Panc1 (cell line): ENCODE measurements around the gene PRSS50. TPM values are rescaled to one million over a fixed set of nuclear protein-coding genes. Genes with fewer than 3 reads are reported as not detected.

Experiments used
- ATAC-seq: fragments of 200-7000 bp; cut with Tn5 transposase; 2 replicates; pipeline ENCODE4 v1.9.1; 2020; ENCODE audit warnings: mild to moderate bottlenecking, moderate library complexity
- BruUV-seq: library from RNA; stranded (reverse); fragments of 400-500 nt; replicated peaks from 2 replicates; lab custom pipeline; 2021; lab: Mats Ljungman, UMichigan
- CTCF ChIA-PET: fragments of 300-600 bp; sonication (Branson Sonifier 250); formaldehyde crosslinking; loops from one replicate; lab custom pipeline; 2022; ENCODE audit warnings: antibody characterized with exemption; lab: Charles Lee
- POLR2A ChIA-PET: fragments of 300-600 bp; sonication (Branson Sonifier 250); formaldehyde crosslinking; loops from one replicate; lab custom pipeline; 2022; ENCODE audit warnings: antibody characterized with exemption; lab: Charles Lee
- DNase-seq: peaks from one replicate; pipeline ENCODE4 v3.0.0-alpha.2; 2010; ENCODE audit warnings: low read depth, low spot score
- H3K27ac ChIP-seq: 2 replicates; pipeline ENCODE4 v1.5.1; 2011; ENCODE audit warnings: mild to moderate bottlenecking, low read length, inconsistent platforms
- H3K27me3 ChIP-seq: fragments of 200-500 bp; sonication (Bioruptor generic); 2 replicates; pipeline ENCODE4 v1.6.0; 2014; ENCODE audit warnings: low read length, inconsistent platforms; ENCODE audit not compliant: control insufficient read depth, insufficient read depth
- H3K36me3 ChIP-seq: fragments of 200-500 bp; sonication (Bioruptor generic); 2 replicates; pipeline ENCODE4 v1.5.1; 2014; ENCODE audit warnings: inconsistent platforms, mild to moderate bottlenecking, low read length, moderate library complexity; ENCODE audit not compliant: control insufficient read depth, insufficient read depth
- H3K4me1 ChIP-seq: 2 replicates; pipeline ENCODE4 v1.5.1; 2011; ENCODE audit warnings: inconsistent platforms, mild to moderate bottlenecking, low read length, moderate library complexity; ENCODE audit not compliant: control insufficient read depth, insufficient read depth
- H3K4me3 ChIP-seq, 2 experiments: 2 replicates each; pipeline ENCODE4 v1.5.1; 2011 to 2012; ENCODE audit warnings: low read depth in 2 of 2, low read length in 2 of 2, mild to moderate bottlenecking in 2 of 2, inconsistent platforms in 1 of 2, moderate library complexity in 1 of 2
- H3K9me3 ChIP-seq: fragments of 200-500 bp; sonication (Bioruptor generic); 2 replicates; pipeline ENCODE4 v1.5.1; 2014; ENCODE audit warnings: low read depth, mild to moderate bottlenecking, inconsistent platforms, low read length, moderate library complexity; ENCODE audit not compliant: control insufficient read depth, insufficient read depth
- CTCF ChIP-seq: fragments of 450-650 bp; IDR thresholded peaks from 2 replicates; pipeline ENCODE4 v1.5.1; 2017; ENCODE audit warnings: mild to moderate bottlenecking
- POLR2AphosphoS5 ChIP-seq: IDR thresholded peaks from 2 replicates; pipeline ENCODE4 v1.6.1; 2012; ENCODE audit warnings: mild to moderate bottlenecking, low read depth, low read length, moderate library complexity
- REST ChIP-seq, 2 experiments: IDR thresholded peaks; 2 replicates each; pipeline ENCODE4 v1.6.1; 2011 to 2012; ENCODE audit warnings: low read depth in 2 of 2, control low read depth in 1 of 2, low read length in 1 of 2, mild to moderate bottlenecking in 1 of 2, moderate library complexity in 1 of 2; ENCODE audit not compliant: insufficient read depth in 1 of 2
- SIN3A ChIP-seq: IDR thresholded peaks from 2 replicates; pipeline ENCODE4 v1.6.1; 2012; ENCODE audit warnings: low read depth, mild to moderate bottlenecking, low read length, moderate library complexity, borderline replicate concordance; ENCODE audit not compliant: insufficient read depth
- TCF7L2 ChIP-seq: IDR thresholded peaks from 2 replicates; pipeline ENCODE4 v1.6.1; 2011; ENCODE audit warnings: mild to moderate bottlenecking, low read depth, low read length, inconsistent platforms
- in situ Hi-C: cut with HindIII; loops from 2 replicates; pipeline ENCODE4 v1.10.0; 2016; ENCODE audit warnings: low sequenced_read_pairs, low pct_unique_long_range_greater_than_20kb
- intact Hi-C: fragments of 100-400 bp; cut with micrococcal nuclease; formaldehyde crosslinking; loops from one replicate; pipeline ENCODE4 v1.10.0; 2022; ENCODE audit not compliant: unreplicated experiment
- total RNA-seq: library from RNA; stranded (reverse); gene quantifications from one replicate; pipeline ENCODE4 v1.2.1, GENCODE V29; 2021; ENCODE audit not compliant: unreplicated experiment

The PRSS50 gene
- total RNA-seq, 1 experiment from 2014 or later, result 0.13 TPM

- ChIA-PET POLR2A (no interaction called here), CTCF (no interaction called here)
- Histone ChIP-seq H3K9me3 (no peaks in the 10 kb centered on the region), H3K27ac (no peak overlapping the region), H3K4me3 (no peak overlapping the region), H3K36me3 (no peaks in the 10 kb centered on the region), H3K27me3 (no peaks in the 10 kb centered on the region), H3K4me1 (no peaks in the 10 kb centered on the region)
- no TSS peak for BruUV-seq
- ATAC-seq (no peak), DNase-seq (no peak)
- TF ChIP-seq SIN3A (no peak), REST (IDR thresholded peaks at IDR 0.05; ENCODE audit: insufficient read depth in 1 of 2, low read depth in 2 of 2, low read length in 1 of 2) (no peak), POLR2AphosphoS5 (no peak), CTCF (no peak), TCF7L2 (no peak)
- in situ Hi-C loops, result no loop called here
- intact Hi-C loops, result no loop called here
Observed at GRCh38 chr3:46700772-46701171, 16.9 kb downstream of the PRSS50 start.

GRCh38 chr3:46699676-46700523, 17.8 kb downstream of the PRSS50 start:
- intact Hi-C loops, result no loop called here

More at GRCh38 chr3:46699676-46700523, 17.8 kb downstream of the PRSS50 start:
- CTCF ChIA-PET, result no interaction called here
- in situ Hi-C loops, result no loop called here
- DNase-seq (no peak), ATAC-seq (no peak)
- Histone ChIP-seq H3K27ac (no peak overlapping the region), H3K4me3 (no peak overlapping the region), H3K9me3 (no peaks in the 10 kb centered on the region), H3K4me1 (no peaks in the 10 kb centered on the region), H3K27me3 (no peaks in the 10 kb centered on the region), H3K36me3 (no peaks in the 10 kb centered on the region)
- BruUV-seq, result no TSS peak
- POLR2A ChIA-PET, result no interaction called here
- TF ChIP-seq REST (IDR thresholded peaks at IDR 0.05; ENCODE audit: insufficient read depth in 1 of 2, low read depth in 2 of 2, low read length in 1 of 2), result no peak
